EL (cell line): Measurements from ENCODE around the gene DZANK1.
"Not testable (repeated sequence)": the region's sequence is repeated elsewhere in the genome, so short reads cannot be mapped to it uniquely, and the experiment has no call there.

Source experiments
- DNase-seq: peaks from one replicate; pipeline ENCODE4 v3.0.0-alpha.2; 2016

Gene DZANK1

GRCh38 chr20:18436847-18437246 is 30.0 kb downstream of the DZANK1 start:
- DNase-seq, result no peak

DNA sequence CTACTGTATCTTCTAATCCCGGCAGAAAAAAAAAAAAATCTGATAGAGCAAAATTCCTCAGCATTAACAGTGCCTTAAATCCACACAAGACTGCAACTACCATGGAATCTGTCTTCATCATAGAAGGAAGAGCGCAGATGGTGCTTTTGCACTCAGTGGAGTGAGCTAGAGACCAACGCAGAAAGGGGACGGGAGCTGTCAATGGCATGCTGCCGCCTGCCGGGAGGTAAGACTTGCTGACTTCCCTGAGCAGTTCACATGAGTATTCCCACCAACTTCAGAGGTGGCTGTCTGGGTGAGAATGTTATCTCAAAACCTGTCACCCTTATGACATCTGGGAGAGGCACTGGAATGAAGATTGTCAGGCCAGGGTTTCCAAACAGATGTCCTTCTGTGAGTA is 35.6 kb downstream of the DZANK1 start:
- DNase-seq, result no peak

GRCh38 chr20:18430172-18430826 is 36.5 kb downstream of the DZANK1 start:
- DNase-seq, result no peak

- DNase-seq, result peak; percentile 44
Measured at GRCh38 chr20:18428490-18429173, 38.2 kb downstream of the DZANK1 start.

GRCh38 chr20:18427214-18427613 is 39.6 kb downstream of the DZANK1 start:
- DNase-seq, result no peak

GRCh38 chr20:18421608-18422007 is 45.2 kb downstream of the DZANK1 start:
- DNase-seq, result no peak

GRCh38 chr20:18416486-18416885 is 50.3 kb downstream of the DZANK1 start:
- no peak for DNase-seq

GRCh38 chr20:18414140-18414539 is 52.7 kb downstream of the DZANK1 start:
- DNase-seq, result no peak

DNA sequence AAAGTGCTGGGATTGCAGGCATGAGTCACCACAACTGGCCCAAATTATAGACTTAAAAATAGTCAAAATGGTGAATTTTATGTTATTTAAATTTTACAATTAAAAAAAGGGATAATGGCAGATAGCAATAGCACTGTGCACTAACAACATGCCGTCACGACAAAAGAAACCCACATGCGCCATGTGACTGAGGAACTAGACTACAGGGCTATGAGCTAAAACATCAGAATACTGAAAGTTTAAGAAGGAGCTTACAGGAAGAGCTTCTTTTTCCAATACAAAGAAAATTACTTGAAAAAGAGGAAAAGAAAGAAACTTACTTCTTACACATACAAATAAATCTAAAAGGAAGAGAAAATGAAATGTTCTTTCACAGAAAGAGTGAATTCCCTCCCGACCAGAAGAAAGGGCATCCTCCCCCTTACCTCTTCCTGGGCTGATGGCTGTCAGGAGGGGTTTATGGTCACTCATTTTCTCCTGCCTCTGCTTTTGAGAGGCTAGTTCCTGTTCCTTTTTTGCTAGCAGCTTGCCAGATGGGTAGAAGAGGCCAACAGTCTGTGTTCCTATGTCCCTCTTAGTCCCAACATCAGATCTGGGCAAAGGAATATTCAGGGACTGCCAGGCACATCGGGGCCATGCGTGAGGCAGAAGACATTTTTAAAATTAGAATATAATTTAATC is 54.5 kb downstream of the DZANK1 start:
- no peak for DNase-seq

GRCh38 chr20:18405826-18406225 is 61.0 kb downstream of the DZANK1 start:
- no peak for DNase-seq

DNA sequence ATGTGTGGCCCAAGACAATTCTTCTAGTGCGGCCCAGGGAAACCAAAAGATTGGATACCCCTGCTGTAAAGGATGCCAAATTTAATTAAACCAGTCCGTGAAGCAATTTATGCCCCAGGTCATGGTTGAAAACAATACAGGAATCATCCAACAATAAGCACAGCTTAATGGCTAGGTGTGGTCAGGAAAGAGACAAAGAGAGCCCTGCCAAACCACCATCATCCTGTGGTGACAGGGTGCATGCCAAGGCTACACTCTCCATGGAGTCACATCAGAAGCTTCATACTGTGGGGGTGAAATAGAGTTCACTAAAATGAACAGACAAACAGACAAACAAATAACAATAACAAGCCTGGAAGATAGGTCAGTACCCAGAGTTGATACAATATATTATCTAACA is 62.7 kb downstream of the DZANK1 start:
- no peak for DNase-seq

GRCh38 chr20:18403269-18403668 is 63.6 kb downstream of the DZANK1 start:
- DNase-seq, result no peak

- no peak for DNase-seq
Measured at GRCh38 chr20:18401305-18401704, 65.5 kb downstream of the DZANK1 start.

- DNase-seq, result no peak
Measured at GRCh38 chr20:18400460-18400859, 66.4 kb downstream of the DZANK1 start.

GRCh38 chr20:18398713-18399112 is 68.1 kb downstream of the DZANK1 start:
- DNase-seq, result not testable (repeated sequence)

DNA sequence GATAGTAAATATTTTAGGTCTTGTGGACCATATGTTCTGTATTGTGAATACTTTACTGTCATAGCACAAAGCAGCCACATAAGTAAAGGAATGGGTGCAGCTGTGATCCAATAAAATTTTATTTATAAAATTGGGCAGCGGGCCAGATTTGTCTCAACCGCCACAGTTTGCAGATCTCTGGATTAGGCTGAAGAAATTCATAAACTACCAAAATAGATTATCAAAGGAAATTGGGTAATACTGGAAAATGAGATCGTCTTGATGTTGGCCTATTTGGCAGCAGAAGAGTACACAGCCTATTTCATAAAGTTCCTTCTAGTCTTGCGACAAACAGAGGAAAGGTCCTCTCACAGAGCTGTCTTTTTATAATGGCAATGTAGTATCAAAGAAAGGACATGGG is 69.8 kb downstream of the DZANK1 start:
- no peak for DNase-seq

DNA sequence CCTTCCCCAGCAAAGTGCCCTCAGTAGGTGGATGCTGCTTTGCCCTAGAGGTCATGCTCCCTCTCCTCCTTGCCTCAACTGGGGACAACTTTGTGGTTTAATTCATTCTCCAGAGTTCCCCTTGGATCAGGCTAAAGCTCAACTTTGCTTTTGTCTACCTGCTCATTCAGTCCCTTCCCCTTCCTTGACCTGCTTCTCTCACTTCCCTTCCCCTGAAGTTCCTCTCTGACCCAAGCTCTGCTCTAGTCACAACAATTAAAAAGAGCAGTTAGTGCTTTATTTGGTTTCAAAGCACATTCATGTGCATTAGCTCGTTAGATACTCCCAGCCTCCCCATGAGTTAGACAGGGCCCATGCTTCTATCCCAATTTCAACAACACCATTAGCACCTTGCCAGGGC is 71.3 kb downstream of the DZANK1 start:
- no peak for DNase-seq

DNA sequence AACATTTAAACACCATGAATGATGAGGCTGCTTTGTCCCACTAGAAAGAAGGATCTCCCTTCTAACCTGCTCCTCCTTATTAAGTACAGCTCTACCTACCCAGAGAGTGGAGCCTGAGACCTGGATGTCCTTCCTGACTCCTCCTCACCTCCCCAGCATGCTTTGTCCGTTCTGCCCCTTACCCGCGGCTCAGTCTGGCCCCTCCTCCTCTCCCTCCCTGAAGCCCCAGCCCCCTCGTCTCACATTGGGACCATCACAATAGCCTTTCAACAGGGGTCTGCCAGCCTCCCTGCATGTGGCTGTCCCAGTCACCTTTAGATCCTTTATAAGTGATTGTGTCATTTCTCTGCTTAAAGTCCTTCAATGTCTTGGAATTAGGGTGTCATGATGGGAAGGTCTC is 72.5 kb downstream of the DZANK1 start:
- no peak for DNase-seq

GRCh38 chr20:18391686-18392085 is 75.1 kb downstream of the DZANK1 start:
- no peak for DNase-seq

GRCh38 chr20:18390201-18390600 is 76.6 kb downstream of the DZANK1 start:
- DNase-seq, result no peak

GRCh38 chr20:18388860-18389259 is 78.0 kb downstream of the DZANK1 start:
- DNase-seq, result peak; percentile 81

GRCh38 chr20:18380908-18381529 is 85.8 kb downstream of the DZANK1 start:
- DNase-seq, result no peak

- no peak for DNase-seq
Measured at GRCh38 chr20:18377896-18378481, 88.8 kb downstream of the DZANK1 start.
